ENCODE measurements around the gene CADM1.

DNA sequence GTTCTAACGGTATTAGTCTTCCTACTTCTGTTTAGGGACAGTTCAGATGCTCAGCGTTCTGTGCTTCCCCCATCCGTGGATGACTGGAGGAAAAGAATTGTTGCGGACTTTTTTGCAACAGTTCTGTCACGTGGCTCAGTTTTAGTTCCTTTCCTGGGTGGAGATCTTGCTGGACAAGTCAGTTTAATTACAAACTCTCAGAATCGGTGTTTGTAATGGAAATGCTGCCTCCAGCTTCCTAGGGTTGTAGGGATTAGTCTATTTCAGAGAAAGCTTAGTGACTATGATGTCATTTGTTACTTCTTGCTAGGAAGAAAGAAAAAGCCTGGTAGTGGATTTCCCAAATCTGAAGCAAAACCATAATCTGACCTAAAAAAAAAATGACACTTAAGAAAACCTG, 320.4 kb downstream of the CADM1 start:
- TF ChIP-seq, protein P1, sequence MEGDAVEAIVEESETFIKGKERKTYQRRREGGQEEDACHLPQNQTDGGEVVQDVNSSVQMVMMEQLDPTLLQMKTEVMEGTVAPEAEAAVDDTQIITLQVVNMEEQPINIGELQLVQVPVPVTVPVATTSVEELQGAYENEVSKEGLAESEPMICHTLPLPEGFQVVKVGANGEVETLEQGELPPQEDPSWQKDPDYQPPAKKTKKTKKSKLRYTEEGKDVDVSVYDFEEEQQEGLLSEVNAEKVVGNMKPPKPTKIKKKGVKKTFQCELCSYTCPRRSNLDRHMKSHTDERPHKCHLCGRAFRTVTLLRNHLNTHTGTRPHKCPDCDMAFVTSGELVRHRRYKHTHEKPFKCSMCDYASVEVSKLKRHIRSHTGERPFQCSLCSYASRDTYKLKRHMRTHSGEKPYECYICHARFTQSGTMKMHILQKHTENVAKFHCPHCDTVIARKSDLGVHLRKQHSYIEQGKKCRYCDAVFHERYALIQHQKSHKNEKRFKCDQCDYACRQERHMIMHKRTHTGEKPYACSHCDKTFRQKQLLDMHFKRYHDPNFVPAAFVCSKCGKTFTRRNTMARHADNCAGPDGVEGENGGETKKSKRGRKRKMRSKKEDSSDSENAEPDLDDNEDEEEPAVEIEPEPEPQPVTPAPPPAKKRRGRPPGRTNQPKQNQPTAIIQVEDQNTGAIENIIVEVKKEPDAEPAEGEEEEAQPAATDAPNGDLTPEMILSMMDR (IDR thresholded peaks at IDR 0.05; ENCODE audit: low read depth, low read length, poor library complexity, severe bottlenecking) = no peak
- TF ChIP-seq EZH2phosphoT487 (IDR thresholded peaks at IDR 0.05; ENCODE audit: borderline replicate concordance, low read length) = no peak
